GM19463 (cell line): ENCODE data around the gene ZBTB6.

Experiments
- ATAC-seq: cut with Tn5 transposase; IDR thresholded peaks from one replicate; pipeline ENCODE4 v1.9.1; 2021; ENCODE audit warnings: mild to moderate bottlenecking, moderate library complexity; ENCODE audit not compliant: unreplicated experiment

The ZBTB6 gene

GRCh38 chr9:122912964-122913673 lies at the start of gene ZBTB6:
TSS of gene ZBTB6 (minus strand) at chr9:122913323. CDS start at chr9:122912072, 1,251 bp downstream.
- ATAC-seq = peak; percentile 98

- ATAC-seq = no peak
Measured at GRCh38 chr9:122961139-122961538, 48.0 kb upstream of the ZBTB6 start.

GRCh38 chr9:122955961-122956360 lies 42.8 kb upstream of the ZBTB6 start:
- no peak for ATAC-seq

- ATAC-seq = no peak
Measured at GRCh38 chr9:122954253-122954691, 41.1 kb upstream of the ZBTB6 start.

GRCh38 chr9:122951056-122951455 lies 37.9 kb upstream of the ZBTB6 start:
- no peak for ATAC-seq

- no peak for ATAC-seq
Measured at GRCh38 chr9:122950263-122950662, 37.1 kb upstream of the ZBTB6 start.

- ATAC-seq = no peak
Measured at GRCh38 chr9:122949696-122950095, 36.6 kb upstream of the ZBTB6 start.

- no peak for ATAC-seq
Measured at GRCh38 chr9:122948313-122948712, 35.2 kb upstream of the ZBTB6 start.

- no peak for ATAC-seq
Measured at GRCh38 chr9:122946461-122947005, 33.4 kb upstream of the ZBTB6 start.

GRCh38 chr9:122944960-122945888 lies 32.1 kb upstream of the ZBTB6 start:
- ATAC-seq = no peak

GRCh38 chr9:122941582-122942234 lies 28.6 kb upstream of the ZBTB6 start:
- ATAC-seq = no peak

- peak; percentile 98 for ATAC-seq
Measured at GRCh38 chr9:122940749-122941581, 27.8 kb upstream of the ZBTB6 start, which contains the start of gene RABGAP1. TSS of gene RABGAP1 (plus strand) at chr9:122941020. CDS start at chr9:122957060, 16,040 bp downstream.

GRCh38 chr9:122940454-122940748 lies 27.3 kb upstream of the ZBTB6 start:
- ATAC-seq = no peak

GRCh38 chr9:122939601-122940000 lies 26.5 kb upstream of the ZBTB6 start:
- ATAC-seq = no peak

GRCh38 chr9:122936883-122937282 lies 23.8 kb upstream of the ZBTB6 start:
- ATAC-seq = no peak

GRCh38 chr9:122936464-122936863 lies 23.3 kb upstream of the ZBTB6 start:
- ATAC-seq = no peak

- ATAC-seq = peak; percentile 98
Measured at GRCh38 chr9:122931226-122932121, 18.4 kb upstream of the ZBTB6 start, which contains the start of gene ZBTB26. TSS of gene ZBTB26 (minus strand) at chr9:122931512. CDS start at chr9:122919934, 11,578 bp downstream.

- peak; percentile 16 for ATAC-seq
Measured at GRCh38 chr9:122930541-122931225, 17.6 kb upstream of the ZBTB6 start.
